H1 (cell line): ENCODE measurements around the gene FKBP2. TPM values are rescaled to one million over a fixed set of nuclear protein-coding genes. Genes with fewer than 3 reads are reported as not detected.

ENCODE experiments used
- CBX5 ChIP-seq: fragments of 300-800, 300-1000 bp; sonication (generic); IDR thresholded peaks from 2 replicates; pipeline ENCODE4 v1.7.1; 2016; ENCODE audit warnings: antibody characterized with exemption, low read length, low read depth
- JUND ChIP-seq: IDR thresholded peaks from 2 replicates; pipeline ENCODE4 v1.6.1; 2011; ENCODE audit warnings: mild to moderate bottlenecking, improper control_type of control experiment, low read length
- KDM1A ChIP-seq: fragments of 200-600, 300-600 bp; sonication (generic); IDR thresholded peaks from 2 replicates; pipeline ENCODE4 v1.7.1; 2016; ENCODE audit warnings: mild to moderate bottlenecking, low read length, borderline replicate concordance
- NANOG ChIP-seq: IDR thresholded peaks from 2 replicates; pipeline ENCODE4 v1.6.1; 2011; ENCODE audit warnings: low read length, low read depth, mild to moderate bottlenecking, inconsistent platforms; ENCODE audit not compliant: insufficient read depth, poor library complexity, severe bottlenecking
- NRF1 ChIP-seq: IDR thresholded peaks from 2 replicates; pipeline ENCODE4 v1.6.1; 2011; ENCODE audit warnings: mild to moderate bottlenecking, low read depth, low read length, improper control_type of control experiment
- POU5F1 ChIP-seq: IDR thresholded peaks from 2 replicates; pipeline ENCODE4 v1.6.1; 2011; ENCODE audit warnings: low read depth, mild to moderate bottlenecking, low read length, moderate library complexity
- RXRA ChIP-seq: IDR thresholded peaks from 2 replicates; pipeline ENCODE4 v1.6.1; 2011; ENCODE audit warnings: low read depth, mild to moderate bottlenecking, low read length, moderate library complexity; ENCODE audit not compliant: insufficient read depth
- SP4 ChIP-seq: IDR thresholded peaks from 2 replicates; pipeline ENCODE4 v1.6.1; 2012; ENCODE audit warnings: low read length, inconsistent platforms
- polyA plus RNA-seq, 7 experiments: library from polyadenylated mRNA; depleted of rRNA in 3 of 7; stranded (reverse) in 5 of 7; unstranded in 2 of 7; fragments of >200 nt in 5 of 7; fragments of 200-250 nt in 2 of 7; gene quantifications; 1 replicate in 5 of 7; 2 replicates in 1 of 7; 4 replicates in 1 of 7; pipeline versions ENCODE4 v1.2.1 to v1.2.3, GENCODE V29; 2011 to 2013; ENCODE audit warnings: missing spikeins in 2 of 7, mixed read lengths in 2 of 7
- total RNA-seq: library from RNA; stranded (reverse); fragmentation: NEBNext Ultra II Directional; extraction: Animal tissue kit (Norgen Biotek cat#: 25700); gene quantifications from 2 replicates; pipeline ENCODE4 v1.2.1, GENCODE V29; 2021
- TF ChIP-seq, protein P1 (sequence below): IDR thresholded peaks from 2 replicates; pipeline ENCODE4 v1.6.1; 2011; ENCODE audit warnings: low read depth, mild to moderate bottlenecking, low read length; ENCODE audit not compliant: insufficient read depth

The FKBP2 gene
- total and polyA plus RNA-seq, 2 of the 8 experiments (the other 6 are each of a cell fraction or from before 2014, with no cell fraction given) = 41.7 to 52.5 TPM

DNA sequence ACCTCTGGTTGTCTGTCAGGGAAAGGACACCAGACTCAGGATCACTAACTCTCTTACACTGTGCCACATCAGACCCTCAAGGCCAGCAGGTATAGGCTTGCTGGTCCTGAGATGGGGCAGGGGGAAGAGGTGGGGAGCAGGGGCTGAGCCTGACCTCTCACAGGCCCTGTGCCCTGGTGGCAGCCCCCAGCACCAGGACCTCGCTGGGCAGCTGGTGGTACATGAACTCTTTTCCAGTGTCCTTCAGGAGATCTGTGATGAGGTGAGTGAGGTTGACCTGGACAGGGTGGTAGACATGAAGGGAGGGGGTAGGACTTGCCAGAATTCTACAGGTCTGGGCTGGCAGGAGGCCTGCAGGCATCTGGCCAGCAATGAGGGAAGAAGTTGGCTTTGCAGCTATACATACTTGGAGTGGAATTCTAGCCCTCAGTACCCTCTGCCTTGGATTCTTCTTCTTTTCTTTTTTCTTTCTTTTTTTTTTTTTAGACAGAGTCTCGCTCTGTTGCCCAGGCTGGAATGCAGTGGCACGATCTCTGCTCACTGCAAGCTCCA is 13.4 kb upstream of the FKBP2 start (continued):
- TF ChIP-seq SP4 (no peak), JUND (no peak), RXRA (no peak), NRF1 (no peak), KDM1A (no peak), CBX5 (no peak), POU5F1 (no peak), NANOG (no peak)
- TF ChIP-seq, protein P1, sequence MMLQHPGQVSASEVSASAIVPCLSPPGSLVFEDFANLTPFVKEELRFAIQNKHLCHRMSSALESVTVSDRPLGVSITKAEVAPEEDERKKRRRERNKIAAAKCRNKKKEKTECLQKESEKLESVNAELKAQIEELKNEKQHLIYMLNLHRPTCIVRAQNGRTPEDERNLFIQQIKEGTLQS = no peak
